ENCODE results near the gene TTC7B.

Gene TTC7B

DNA sequence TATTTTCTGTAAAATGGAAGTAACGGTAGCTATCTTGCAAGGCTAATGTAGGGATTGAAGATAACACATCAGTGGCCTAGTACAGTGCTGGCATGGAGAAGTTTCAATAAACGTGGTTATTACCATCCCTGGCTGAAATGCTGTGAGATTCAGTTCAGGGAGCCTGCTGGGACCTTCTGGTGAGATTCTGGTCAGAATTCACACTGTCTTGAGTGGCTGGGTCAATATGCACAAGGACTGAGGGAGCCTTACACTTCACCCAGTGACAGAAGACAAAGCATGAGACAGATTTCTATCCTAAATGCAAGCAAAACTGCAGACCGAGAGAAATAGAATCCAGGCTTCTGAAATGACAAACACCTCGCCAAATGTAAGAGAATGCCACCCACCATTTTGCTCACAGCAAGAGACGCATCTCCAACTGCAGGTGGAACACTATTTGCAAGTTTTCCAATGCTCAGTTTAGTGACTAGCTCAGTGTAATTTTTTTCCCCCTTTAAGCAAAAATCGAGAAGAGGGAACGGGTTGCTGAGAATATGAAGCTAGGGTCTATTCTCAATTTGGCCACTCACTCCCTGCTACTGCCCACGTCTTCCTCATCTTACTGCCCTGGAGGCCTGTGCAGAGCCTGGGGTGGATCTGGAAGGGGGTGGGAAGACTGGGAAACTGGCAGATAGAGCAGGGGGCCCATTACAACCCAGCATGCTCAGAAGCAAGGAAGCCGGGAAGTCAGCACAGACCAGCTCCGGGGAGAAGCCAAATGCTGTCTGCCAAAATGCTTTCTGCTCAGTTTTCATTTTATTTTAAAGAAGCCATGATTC lies 201.3 kb downstream of the TTC7B start:
- DNase-seq: no peak

DNA sequence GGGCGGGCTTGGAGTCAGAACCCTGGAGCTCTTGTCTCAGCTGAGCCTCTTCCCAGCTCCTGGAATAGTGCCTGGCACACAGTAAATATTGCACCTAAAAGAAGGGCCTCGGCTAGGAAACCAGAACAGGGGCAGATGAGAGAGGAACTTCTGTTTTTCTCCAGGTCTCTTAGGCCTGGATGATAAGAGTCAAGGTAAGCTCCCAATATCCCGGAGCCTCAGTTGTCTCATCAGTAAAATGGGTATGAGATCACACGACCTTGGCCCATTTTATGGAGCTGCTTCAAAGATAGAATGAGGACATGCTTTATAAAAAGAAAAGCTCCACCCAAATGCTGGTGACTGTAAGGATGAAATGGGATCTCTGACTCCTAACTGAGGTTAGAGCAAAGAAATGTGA lies 202.2 kb downstream of the TTC7B start:
- no peak for DNase-seq

DNA sequence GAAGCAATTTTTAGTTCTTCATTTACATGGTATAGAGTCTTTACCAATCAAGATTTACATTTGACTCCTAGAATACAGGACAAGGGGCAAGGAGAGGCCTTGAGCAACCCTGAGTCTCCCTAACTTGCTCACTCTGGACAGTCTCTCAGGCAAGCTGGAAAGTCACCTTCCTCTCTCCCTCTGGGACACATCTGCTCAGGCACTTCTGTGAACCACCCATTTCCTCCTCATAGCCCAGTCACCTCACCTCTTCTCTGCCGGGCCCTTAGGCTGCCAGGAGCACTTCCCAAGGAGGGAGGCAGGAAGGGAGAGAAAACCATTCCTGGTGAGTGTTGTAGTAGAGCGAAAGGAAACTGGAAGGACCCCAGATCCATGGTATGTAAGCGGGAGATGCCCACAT lies 202.8 kb downstream of the TTC7B start:
- DNase-seq: no peak

DNA sequence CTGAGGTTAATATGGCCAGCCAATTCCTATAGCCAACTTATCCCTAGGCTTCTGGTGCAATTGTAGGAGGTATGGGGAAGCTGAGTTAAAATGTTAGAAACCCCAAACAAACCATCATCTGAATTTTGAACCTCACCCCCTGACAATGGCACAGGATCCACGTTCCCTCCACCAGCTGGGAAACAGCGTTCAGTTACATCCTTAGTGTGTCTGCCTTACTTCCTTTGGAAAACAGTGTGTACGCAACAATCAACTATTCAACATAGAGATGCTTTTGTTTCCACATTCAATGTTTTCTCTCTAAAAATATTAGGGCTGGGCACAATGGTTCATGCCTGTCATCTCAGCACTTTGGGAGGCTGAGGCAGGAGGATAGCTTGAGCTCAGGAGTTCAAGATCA lies 203.4 kb downstream of the TTC7B start:
- DNase-seq: no peak

DNA sequence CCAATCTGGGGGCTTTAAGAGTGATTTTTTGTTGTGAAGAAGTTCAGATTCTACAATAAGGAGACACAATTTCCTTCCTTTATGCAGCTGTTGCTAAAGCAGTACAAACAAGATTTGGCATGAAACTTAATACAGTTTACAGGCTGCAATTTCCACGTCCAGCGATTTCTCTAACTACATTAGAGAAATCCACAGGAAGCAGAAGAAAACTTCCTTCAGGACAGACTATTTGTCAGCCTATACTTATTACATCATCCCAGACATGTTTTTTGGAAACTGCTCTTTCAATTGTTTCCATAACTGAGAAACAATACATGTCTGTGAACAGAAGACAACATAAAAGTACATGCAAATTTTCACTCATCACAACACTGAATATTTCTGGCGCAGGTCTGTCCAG lies 204.3 kb downstream of the TTC7B start:
- no peak for DNase-seq

DNA sequence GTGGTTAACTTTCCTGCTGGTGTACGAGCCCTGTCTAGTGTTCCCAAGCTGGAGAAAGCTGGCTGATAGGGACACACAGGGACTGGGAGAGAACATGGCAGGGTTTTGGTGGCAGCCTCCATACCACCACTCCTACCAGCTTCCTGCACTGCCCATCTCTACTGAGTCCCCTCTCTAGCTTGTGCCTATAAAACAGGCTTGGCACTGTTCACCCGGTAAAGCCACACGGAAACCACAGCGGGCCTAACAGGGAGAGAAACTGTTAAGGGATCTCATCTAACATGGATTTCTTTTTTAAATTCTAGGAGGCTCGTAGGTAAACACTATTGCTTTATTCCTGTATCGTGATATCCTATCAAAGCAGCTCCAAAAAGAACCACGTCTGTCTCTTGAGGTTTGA lies 204.7 kb downstream of the TTC7B start:
- DNase-seq: no peak

DNA sequence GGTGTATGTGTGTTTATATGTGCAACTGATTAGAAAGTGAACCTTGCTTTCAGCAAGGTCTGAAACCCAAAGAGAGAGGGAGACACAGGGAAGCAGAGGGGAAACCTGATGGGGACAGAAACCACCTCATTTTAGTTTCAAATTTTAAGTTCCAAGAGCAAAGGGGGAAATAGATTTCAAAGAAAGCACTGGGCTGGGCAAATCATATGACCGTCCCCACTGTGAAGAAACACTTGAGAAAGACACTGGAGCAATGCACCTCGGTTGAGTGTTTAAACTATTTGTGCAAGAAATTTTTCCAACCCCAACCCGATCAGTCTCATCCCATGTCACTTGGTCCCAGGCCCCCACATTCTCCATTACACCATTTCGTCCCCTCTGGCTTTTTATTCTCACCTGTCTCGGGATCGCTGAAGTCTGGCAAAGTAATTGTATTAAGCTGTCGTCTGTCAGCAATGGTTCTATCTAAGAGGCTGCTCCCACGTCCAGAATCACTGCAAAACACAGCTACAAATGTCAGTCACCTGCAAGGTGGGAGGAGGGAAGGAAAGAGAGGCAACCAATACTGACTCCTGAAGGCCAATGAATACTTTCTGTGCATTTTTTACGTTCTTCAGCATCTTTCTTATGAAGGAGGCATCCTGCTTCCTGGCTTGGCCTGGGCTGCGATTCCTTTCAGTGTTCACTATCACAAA lies 205.7 kb downstream of the TTC7B start:
- DNase-seq: no peak

DNA sequence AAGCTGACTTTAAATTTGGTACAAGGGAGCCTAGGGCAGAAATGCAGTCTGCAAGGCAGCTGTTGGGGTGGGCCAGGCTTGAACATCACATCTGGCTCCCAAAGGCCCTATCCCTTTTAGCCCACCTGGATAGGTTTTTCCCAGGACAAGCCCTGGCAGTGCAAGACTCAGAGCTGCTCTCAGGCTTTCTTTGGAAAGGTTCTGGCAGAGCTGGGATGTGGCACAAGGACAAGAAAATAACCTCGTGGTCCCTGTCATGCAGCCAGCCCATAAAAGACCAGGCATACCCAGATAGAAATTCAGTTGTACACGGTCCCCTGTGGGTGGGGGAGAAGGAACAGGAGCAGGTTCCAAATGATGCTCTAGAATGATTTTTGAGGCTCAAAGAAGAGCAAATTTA lies 206.9 kb downstream of the TTC7B start:
- DNase-seq: no peak

DNA sequence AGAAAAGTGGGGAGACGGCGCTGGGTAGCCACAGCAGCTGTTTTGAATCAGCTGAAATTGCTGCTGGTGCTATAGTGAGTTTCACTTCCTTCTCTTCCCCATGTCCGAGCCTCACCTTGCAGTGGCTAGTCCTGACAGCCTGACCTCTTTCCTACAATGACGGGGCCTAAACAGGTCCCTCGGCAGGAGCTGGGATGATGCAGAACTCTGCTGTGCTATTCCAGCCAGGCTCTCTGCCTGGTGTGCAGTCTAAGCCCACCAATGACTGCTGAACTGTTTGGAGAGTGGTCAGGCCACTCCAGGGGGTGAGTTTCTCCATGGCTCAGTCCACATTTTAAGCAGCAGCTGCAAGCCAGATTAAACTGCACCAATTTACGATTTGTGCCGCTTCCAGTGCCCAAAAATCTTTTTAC lies 207.3 kb downstream of the TTC7B start:
- peak in 2 of 3 donors; percentile 31 to 41 for DNase-seq

DNA sequence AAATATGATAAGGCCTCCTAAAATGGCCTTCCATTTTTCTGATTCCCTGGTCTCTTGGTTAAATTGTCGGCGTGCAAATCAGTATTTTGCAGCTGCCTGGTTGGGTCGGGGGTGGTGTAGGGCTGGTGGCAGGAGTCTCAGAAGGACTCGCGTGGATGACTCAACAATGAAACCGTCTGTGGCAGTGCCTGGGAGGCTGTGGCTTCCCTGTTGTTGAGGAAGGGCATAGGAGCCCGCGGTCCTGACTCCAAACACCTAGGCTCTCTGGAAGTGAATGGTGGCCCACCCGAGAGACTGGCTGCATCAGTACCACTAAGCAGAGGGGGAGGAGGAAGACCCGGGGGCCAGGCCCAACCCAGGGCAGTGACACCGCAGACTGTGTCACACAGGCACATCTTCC lies 207.9 kb downstream of the TTC7B start:
- peak; percentile 29 to 41 (median 38) for DNase-seq

DNA sequence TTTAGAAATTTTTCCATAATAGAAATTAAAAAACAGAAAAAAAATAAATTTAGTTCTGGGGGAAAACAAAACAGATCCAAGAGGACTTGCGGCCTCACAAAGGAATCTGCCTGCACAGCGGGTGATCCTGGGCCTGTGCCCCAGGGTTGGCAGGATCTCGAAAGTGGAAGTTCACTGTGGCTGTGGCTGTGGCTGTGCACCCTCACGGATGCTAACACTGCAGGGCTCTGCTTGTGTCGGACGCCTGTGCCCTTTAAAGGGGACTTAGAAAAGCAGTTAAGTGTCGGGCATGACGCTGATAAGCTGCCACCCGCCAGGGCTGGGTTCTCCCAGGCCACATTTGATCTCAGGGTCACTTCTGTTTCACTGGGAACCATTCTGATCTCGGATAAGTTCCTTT lies 209.1 kb downstream of the TTC7B start:
- DNase-seq: no peak

DNA sequence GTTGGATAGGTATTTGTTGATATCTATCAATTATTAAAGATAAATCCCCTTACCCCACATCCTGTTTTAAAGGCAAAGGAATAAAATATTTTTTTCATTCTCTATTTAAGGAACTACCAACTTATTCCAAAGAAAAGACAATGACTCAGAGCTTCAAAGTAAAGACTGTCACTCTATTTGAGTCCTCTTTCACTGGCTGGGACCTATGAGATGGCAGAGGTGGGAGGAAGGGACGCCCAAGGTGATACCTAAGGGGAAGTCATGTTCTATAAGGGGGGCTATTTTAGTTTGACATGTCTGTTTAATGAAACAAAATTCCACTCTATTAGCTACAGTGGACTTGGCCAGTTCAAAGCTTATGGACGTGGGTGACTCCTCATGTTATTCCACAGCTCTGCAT lies 209.8 kb downstream of the TTC7B start:
- DNase-seq: no peak

DNA sequence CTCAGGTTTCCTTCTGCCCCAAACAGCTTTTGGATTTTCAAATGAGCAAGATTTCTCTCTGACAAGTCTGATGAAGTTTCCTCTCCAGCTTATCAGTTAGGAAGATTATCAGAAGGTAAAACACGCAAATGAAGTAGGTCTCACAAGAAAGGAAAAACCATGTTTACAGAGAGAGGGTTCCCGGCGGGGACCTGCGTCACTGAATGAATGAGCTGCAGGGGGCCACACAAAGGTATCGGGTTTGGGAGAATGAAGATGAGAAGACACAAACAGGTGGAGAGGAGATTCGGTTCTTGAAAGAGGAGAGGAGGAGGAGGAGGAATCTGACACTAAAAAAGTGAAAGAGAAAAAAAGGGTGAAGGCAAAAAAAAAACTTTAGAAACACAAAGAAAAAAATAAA lies 210.8 kb downstream of the TTC7B start:
- no peak for DNase-seq

DNA sequence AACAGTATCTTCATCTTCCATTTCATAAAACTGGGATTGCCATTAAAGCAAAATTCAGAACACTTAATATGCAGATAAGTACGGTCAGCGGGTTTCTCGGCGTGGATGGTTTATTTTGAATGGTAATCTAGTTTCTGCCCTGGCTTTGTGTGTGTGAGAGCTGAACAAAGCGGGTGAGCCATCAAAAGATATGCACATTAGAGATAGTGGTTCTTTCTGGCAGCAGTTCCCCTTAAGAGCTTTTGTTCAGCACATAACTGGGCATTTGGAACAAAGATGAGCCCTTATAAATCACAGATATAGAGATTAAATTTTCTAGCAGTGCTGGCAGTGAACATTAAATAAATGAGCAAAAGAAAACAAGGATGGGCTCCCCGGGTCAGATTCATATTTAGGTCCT lies 211.9 kb downstream of the TTC7B start:
- no peak for DNase-seq

DNA sequence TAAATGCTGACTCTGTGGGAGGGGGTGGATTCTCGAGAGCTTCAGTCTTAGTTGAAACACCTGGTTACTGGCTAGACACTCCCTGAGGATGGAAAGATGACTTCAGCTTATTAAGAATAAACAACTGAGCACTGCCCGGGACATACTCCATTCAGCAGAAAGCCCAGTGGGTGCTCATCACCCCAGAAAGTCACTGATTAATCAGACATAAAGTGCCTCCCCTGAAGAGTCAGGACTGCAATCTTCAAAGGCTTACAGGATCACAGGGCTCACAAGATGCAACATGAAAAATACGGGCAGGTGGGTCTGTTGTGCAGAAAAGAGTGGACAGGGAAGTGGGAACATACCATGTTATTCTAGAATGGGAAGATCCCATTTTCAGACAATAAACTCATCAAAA lies 212.4 kb downstream of the TTC7B start:
- no peak for DNase-seq

DNA sequence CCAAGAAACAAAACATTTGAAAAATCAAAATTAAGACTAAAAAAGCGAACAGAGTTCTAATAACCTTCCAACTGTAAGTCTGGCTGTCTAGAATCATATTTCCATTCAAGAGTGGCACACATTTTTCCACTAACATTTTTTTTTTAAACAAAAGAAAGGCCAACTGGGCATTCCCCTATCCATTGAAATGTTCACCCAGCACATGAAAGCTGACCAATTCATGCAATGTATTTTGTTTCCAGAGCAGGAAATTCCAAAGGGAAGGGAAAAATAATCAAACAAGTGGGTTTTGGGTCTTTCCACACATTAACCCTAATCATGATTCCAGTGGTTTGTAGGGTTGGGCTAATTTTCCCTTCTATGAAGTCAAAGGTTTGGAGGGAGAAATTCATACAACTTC lies 212.9 kb downstream of the TTC7B start:
- no peak for DNase-seq

DNA sequence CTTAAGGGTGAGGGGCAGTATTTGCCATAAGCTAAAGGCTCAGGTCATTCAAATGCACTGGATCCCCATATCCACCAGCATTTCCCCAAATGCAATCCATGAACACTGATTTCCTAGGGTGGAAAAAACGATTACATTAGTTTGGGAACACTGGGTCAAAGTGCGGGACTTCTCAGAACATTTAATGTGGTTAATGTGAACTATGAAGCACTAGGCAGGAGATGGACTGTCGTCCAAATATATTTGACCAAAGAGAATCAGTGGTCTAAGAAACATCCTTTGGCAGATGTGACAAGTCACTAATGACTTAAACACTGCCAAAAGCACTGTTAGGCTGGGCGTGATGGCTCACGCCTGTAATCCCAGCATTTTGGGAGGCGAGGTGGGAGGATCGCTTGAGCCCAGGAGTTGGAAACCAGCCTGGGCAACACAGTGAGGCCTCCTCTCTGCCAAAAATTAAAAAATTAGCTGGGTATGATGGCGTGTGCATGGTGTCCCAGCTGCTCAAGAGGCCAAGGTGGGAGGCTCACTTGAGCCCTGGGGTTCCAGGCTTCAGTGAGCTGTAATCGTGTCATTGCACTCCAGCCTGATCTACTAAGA lies 214.0 kb downstream of the TTC7B start:
- no peak for DNase-seq

DNA sequence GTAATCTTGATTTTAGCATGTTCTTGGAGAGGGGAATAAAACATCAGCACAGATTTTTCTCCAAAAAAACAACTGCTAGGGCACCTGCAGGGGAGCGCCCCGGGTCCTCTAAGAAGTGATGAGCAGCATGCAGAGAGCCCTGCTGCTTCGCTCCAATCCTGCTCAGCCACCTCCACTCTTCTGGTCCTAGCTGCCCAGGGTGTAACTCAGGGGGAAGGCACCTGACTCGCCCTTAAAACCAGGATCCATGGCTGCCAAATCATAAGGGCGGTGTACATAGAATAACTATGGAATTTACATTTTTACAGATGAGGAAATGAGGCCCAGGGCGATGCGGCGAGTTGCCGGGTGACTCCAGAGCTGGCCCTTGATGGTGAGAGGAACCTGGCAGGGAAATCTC lies 214.7 kb downstream of the TTC7B start:
- no peak for DNase-seq

DNA sequence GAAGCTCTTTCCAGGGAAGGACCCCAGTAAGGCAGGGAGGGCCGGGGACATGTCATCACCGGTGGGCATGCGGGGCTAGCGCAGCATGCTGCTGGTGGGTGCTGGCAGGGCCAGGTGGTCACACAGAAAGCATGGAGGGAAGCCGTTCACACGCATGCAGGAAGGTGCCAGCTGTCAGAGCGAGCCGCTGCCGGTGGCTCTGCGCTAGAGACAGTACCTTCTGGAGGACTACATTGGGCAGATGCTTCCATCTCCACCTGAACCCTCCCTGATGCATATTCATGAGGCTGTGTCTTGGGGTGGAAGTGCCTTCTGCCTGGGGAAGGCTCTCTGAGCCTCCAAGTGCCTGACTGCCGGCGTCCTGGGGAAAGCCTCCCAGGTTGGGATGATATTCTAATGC lies 215.6 kb downstream of the TTC7B start:
- DNase-seq: no peak

DNA sequence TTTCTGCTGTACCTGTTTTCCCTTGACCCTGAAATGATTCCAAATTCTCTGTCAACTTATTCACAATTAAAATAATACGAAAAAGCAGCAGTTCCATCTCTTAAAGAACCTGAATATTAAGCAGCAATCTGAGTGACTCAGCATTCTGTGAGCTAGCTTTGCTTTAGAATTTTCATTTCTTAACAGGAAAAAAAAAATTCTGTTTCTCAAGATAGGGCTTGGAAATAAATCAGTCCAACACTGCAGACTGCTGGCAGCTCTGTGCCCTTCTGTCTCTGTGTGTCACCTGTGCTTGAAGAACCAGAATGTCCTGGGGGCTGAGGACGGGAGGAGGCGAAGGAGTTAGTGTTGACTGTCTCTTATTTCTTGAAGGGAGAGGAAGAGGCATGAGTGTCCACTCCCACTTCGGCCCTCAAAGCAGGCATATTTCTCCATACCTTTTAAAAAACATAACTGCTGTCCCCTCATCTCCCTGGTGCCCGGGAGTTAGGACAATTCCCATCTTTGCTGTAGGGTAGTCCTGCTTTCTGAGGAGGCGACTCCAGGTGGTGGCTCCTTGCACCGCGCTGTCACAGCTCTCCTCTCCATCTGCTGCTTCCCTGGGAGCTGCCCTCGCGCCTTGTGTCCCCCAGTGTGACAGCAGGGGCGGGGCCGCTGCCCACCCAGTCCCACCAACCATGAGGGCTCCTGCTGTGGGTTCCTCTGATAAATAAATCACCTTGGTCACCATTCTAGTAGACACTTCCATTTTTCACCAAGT lies 216.3 kb downstream of the TTC7B start:
- DNase-seq: no peak

DNA sequence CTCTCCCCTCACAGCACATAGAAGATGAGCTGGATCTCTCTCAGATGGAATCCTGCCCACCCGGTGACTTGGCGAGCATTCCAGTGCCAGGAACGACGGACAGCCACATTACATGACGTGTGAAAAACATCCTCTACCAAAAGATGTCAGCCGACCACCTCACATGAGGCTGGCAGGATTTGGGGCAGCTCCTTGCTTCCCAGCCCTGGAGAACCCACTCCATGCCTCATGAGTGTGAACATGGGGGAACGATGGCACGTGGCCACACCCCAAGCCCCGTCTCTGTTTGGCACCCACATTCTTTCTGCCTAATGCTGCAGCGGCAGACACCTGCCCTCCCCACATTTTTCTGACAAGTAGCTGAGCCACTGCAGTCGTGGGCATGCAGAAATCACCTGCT lies 216.9 kb downstream of the TTC7B start:
- no peak for DNase-seq

DNA sequence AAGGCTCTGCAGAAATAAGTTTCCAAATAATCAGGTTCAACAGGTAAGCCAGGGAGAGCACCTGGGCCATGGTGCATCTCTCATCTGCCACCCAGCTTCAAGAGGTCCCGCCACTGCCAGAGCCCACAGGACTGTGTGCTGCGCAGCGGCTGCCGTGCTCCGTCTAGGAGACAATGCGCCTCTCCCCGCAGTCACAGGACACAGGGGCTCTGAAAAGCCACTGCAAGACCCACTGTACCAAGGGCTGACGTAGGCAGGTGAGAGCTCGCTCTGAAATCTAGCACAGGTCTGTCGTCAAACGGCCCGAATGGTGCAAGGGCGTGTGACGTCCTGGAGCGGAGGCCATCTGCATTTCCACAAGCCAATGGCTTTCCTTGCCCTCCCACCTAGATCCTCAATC lies 218.3 kb downstream of the TTC7B start:
- DNase-seq: no peak

DNA sequence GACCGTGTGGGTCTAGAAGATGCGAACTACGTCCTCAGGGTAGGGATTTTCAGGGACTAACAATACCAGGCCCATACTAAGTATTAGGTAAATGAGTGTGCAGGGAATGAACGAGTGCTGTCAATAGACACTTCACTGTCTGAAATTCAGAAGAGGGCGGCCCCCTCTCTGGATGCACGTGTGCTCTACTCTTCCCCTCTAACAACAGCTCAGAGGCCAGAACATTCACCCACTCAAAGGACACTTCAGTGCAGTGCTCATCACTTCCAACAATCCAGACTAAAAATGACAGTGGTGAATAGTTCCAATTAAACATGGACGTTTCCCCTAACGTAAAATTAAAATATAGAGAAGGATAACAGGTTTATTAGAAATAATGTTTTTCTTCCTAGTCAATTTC lies 219.5 kb downstream of the TTC7B start:
- DNase-seq: no peak
